ENCODE data around the gene STON1. TPM values are rescaled to one million over a fixed set of nuclear protein-coding genes. Genes with fewer than 3 reads are reported as not detected.

The STON1 gene
- total and polyA plus RNA-seq, 12 donors, result 2.2 to 8.9 (median 4.4) TPM

- intact Hi-C loops (cut with DNase I), result no loop called here
- DNase-seq (no peak), ATAC-seq (no peak)
- no peaks in the 10 kb centered on the region for H3K36me3 ChIP-seq
- no peak overlapping the region for H3K4me3 ChIP-seq
- H3K27me3 ChIP-seq, result no peaks in the 10 kb centered on the region
- TF ChIP-seq, protein P1, sequence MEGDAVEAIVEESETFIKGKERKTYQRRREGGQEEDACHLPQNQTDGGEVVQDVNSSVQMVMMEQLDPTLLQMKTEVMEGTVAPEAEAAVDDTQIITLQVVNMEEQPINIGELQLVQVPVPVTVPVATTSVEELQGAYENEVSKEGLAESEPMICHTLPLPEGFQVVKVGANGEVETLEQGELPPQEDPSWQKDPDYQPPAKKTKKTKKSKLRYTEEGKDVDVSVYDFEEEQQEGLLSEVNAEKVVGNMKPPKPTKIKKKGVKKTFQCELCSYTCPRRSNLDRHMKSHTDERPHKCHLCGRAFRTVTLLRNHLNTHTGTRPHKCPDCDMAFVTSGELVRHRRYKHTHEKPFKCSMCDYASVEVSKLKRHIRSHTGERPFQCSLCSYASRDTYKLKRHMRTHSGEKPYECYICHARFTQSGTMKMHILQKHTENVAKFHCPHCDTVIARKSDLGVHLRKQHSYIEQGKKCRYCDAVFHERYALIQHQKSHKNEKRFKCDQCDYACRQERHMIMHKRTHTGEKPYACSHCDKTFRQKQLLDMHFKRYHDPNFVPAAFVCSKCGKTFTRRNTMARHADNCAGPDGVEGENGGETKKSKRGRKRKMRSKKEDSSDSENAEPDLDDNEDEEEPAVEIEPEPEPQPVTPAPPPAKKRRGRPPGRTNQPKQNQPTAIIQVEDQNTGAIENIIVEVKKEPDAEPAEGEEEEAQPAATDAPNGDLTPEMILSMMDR (IDR thresholded peaks at IDR 0.05), result no peak
- peaks cover 0 to 30% (median 0%) of the 10 kb centered on the region in 9 donors for H3K4me1 ChIP-seq
- no peaks in the 10 kb centered on the region for H3K9me3 ChIP-seq
- no peak overlapping the region for H3K27ac ChIP-seq
- 84 to 87% methylated on average over 7 of the region's 7 CpGs for WGBS, 2 donors
Observed at GRCh38 chr2:48540237-48540935, 10.4 kb downstream of the STON1 start.

- TF ChIP-seq, protein P1 (IDR thresholded peaks at IDR 0.05), result no peak
- WGBS, 2 donors, result 89 to 92% methylated on average over 7 of the region's 7 CpGs
- H3K36me3 ChIP-seq, result no peaks in the 10 kb centered on the region
- H3K27ac ChIP-seq, result no peak overlapping the region
- no peaks in the 10 kb centered on the region for H3K9me3 ChIP-seq
- DNase-seq, result no peak
- no peak overlapping the region for H3K4me3 ChIP-seq
- H3K4me1 ChIP-seq, result peaks cover 0 to 30% (median 4%) of the 10 kb centered on the region in 9 donors
- intact Hi-C loops (cut with DNase I), result no loop called here
- no peak for ATAC-seq
- H3K27me3 ChIP-seq, result no peaks in the 10 kb centered on the region
Observed at GRCh38 chr2:48541666-48542389, 11.9 kb downstream of the STON1 start.

DNA sequence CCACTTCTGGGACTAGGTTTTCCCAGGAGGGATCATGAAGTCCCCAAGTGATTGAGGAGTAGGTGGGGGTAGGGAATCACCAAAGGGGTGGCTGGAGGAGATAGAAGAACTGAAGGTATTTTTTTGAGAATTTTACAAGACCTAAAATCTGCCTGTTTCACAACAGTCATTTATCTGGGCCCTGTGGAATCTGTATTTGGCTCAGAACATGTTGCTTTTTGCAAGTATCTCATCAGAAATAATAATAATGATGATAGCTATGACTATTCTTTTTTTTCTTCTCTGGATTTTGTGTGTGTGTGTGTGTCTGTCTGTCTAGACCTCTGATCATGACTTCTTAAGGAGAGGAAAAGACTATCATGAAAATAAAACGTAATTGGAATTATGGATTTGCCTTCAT, 13.9 kb downstream of the STON1 start:
- H3K36me3 ChIP-seq, result peaks cover 0 to 1% (median 0%) of the 10 kb centered on the region in 9 donors
- no peaks in the 10 kb centered on the region for H3K9me3 ChIP-seq
- H3K27me3 ChIP-seq, result no peaks in the 10 kb centered on the region
- TF ChIP-seq, protein P1 (IDR thresholded peaks at IDR 0.05), result no peak
- DNase-seq (no peak), ATAC-seq (peak in 1 of 8 donors; percentile 29)
- H3K4me3 ChIP-seq, result no peak overlapping the region
- WGBS, 2 donors, result 76 to 77% methylated on average over 1 of the region's 1 CpG
- peak overlapping the region in 2 of 10 donors; percentile 25 to 36 for H3K27ac ChIP-seq
- intact Hi-C loops (cut with DNase I), result no loop called here
- H3K4me1 ChIP-seq, result peaks cover 0 to 30% (median 4%) of the 10 kb centered on the region in 9 donors

GRCh38 chr2:48545244-48545643, 15.3 kb downstream of the STON1 start:
- Histone ChIP-seq H3K27ac (no peak overlapping the region), H3K27me3 (no peaks in the 10 kb centered on the region), H3K4me1 (peaks cover 0 to 30% (median 4%) of the 10 kb centered on the region in 9 donors), H3K9me3 (no peaks in the 10 kb centered on the region), H3K36me3 (peaks cover 0 to 4% (median 0%) of the 10 kb centered on the region in 9 donors), H3K4me3 (no peak overlapping the region)
- ATAC-seq, result peak in 1 of 8 donors; percentile 37
- TF ChIP-seq, protein P1 (IDR thresholded peaks at IDR 0.05), result peak in 1 of 9 donors; percentile 13
- no peak for DNase-seq
- intact Hi-C loops (cut with DNase I), result no loop called here
- 90% methylated on average over 10 of the region's 10 CpGs for WGBS, 2 donors

Data from heart right ventricle (tissue), 16 donors.